Endothelial cell (in vitro differentiated cells): ENCODE results near the gene NT5C1B. TPM values are rescaled to one million over a fixed set of nuclear protein-coding genes. Genes with fewer than 3 reads are reported as not detected.

Experiments
- DNase-seq: peaks from one replicate; pipeline ENCODE4 v3.0.0; 2021; ENCODE audit warnings: low spot score
- H3K27ac Mint-ChIP-seq: one replicate; pipeline ENCODE4 v1.8.0; 2021; ENCODE audit warnings: mixed read lengths, inconsistent platforms; ENCODE audit not compliant: unreplicated experiment
- H3K27me3 Mint-ChIP-seq: one replicate; pipeline ENCODE4 v1.8.0; 2021; ENCODE audit warnings: mild to moderate bottlenecking, moderate library complexity, mixed read lengths, inconsistent platforms; ENCODE audit not compliant: unreplicated experiment
- H3K36me3 Mint-ChIP-seq: one replicate; pipeline ENCODE4 v1.8.0; 2021; ENCODE audit warnings: mild to moderate bottlenecking, low read depth, mixed read lengths, inconsistent platforms; ENCODE audit not compliant: unreplicated experiment
- H3K4me1 Mint-ChIP-seq: one replicate; pipeline ENCODE4 v1.8.0; 2021; ENCODE audit warnings: mild to moderate bottlenecking, mixed read lengths, inconsistent platforms; ENCODE audit not compliant: unreplicated experiment
- H3K4me3 Mint-ChIP-seq: one replicate; pipeline ENCODE4 v1.8.0; 2021; ENCODE audit warnings: mild to moderate bottlenecking, mixed read lengths, inconsistent platforms; ENCODE audit not compliant: unreplicated experiment
- H3K9me3 Mint-ChIP-seq: one replicate; pipeline ENCODE4 v1.8.0; 2021; ENCODE audit warnings: mixed read lengths, inconsistent platforms; ENCODE audit not compliant: unreplicated experiment
- total RNA-seq: library from RNA; stranded (reverse); fragmentation: NEBNext Ultra II Directional; extraction: Animal tissue kit (Norgen Biotek cat#: 25700); gene quantifications from one replicate; pipeline ENCODE4 v1.2.1, GENCODE V29; 2021; ENCODE audit not compliant: unreplicated experiment
- TF ChIP-seq, protein P1 (sequence below): fragments of 200-600 bp; sonication (generic); IDR thresholded peaks from one replicate; pipeline ENCODE4 v1.5.0; 2021; ENCODE audit warnings: antibody characterized with exemption; ENCODE audit not compliant: unreplicated experiment

Gene NT5C1B
- total RNA-seq, 1 donor from 2014 or later, result not detected

DNA sequence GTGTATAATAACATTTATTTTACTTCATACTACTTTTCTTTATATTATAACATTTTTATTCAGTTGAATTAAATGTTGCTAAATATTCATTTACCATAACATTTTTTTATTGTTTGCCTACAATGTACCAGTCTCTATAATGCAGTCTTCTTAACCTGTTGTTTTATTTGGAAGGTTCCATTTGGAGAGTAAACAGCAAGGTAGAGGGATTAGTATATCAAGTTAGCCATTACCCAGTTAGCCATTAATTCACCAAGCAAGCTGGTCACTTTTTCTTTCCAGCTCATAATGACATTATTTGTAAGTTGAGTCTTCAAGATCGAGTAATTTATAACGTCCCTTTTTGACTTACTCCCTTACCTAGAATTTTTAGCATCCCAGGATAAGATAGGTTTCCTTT lies 29.7 kb upstream of the NT5C1B start:
- Mint-ChIP-seq H3K9me3 (no peaks in the 10 kb centered on the region), H3K4me3 (no peak overlapping the region), H3K27me3 (no peaks in the 10 kb centered on the region), H3K27ac (no peak overlapping the region), H3K4me1 (no peaks in the 10 kb centered on the region), H3K36me3 (no peaks in the 10 kb centered on the region)
- TF ChIP-seq, protein P1, sequence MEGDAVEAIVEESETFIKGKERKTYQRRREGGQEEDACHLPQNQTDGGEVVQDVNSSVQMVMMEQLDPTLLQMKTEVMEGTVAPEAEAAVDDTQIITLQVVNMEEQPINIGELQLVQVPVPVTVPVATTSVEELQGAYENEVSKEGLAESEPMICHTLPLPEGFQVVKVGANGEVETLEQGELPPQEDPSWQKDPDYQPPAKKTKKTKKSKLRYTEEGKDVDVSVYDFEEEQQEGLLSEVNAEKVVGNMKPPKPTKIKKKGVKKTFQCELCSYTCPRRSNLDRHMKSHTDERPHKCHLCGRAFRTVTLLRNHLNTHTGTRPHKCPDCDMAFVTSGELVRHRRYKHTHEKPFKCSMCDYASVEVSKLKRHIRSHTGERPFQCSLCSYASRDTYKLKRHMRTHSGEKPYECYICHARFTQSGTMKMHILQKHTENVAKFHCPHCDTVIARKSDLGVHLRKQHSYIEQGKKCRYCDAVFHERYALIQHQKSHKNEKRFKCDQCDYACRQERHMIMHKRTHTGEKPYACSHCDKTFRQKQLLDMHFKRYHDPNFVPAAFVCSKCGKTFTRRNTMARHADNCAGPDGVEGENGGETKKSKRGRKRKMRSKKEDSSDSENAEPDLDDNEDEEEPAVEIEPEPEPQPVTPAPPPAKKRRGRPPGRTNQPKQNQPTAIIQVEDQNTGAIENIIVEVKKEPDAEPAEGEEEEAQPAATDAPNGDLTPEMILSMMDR, result no peak
- DNase-seq, result no peak

DNA sequence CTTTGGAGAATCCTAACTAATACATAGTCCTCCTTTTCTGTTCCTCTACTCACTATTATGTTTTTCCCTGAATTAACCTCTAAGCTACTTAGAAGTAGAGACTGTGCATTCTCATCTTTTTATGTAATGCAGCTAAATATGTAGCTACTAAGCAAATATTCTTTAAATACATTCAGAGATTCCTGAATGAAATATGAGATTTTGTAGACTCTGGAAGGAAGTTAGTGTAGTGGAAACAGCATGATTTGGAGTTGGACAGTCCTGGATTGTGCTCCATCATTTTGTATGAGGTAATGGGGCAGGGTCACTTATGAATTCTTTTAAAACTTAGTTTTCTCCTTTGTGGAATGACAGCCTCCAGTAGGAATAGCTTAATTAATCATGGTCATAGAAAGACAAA lies 24.7 kb upstream of the NT5C1B start:
- Mint-ChIP-seq H3K36me3 (no peaks in the 10 kb centered on the region), H3K4me1 (peaks cover 3% of the 10 kb centered on the region), H3K4me3 (no peak overlapping the region), H3K9me3 (no peaks in the 10 kb centered on the region), H3K27me3 (no peaks in the 10 kb centered on the region), H3K27ac (no peak overlapping the region)
- no peak for DNase-seq
- TF ChIP-seq, protein P1, result no peak

DNA sequence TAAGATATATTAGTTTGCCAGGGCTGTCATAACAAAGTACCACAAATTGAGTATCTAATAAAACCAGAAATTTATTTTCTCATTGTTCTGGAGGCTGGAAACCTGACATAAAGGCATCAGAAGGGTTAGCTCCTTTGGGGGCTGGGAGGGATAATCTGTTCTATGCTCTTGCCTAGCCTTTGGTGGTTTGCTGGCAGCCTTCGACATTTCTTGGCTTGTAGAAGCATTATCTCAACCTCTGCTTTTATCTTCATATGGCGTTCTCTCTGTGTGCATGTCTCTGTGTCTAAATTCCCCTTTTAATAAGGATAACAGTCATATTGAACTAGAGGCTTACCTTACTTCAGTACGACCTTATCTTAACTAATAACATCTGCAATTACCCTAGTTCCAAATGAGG lies 22.8 kb upstream of the NT5C1B start:
- no peak for DNase-seq
- Mint-ChIP-seq H3K4me3 (no peak overlapping the region), H3K27me3 (no peaks in the 10 kb centered on the region), H3K36me3 (no peaks in the 10 kb centered on the region), H3K4me1 (peaks cover 3% of the 10 kb centered on the region), H3K27ac (no peak overlapping the region), H3K9me3 (no peaks in the 10 kb centered on the region)
- TF ChIP-seq, protein P1, result no peak

DNA sequence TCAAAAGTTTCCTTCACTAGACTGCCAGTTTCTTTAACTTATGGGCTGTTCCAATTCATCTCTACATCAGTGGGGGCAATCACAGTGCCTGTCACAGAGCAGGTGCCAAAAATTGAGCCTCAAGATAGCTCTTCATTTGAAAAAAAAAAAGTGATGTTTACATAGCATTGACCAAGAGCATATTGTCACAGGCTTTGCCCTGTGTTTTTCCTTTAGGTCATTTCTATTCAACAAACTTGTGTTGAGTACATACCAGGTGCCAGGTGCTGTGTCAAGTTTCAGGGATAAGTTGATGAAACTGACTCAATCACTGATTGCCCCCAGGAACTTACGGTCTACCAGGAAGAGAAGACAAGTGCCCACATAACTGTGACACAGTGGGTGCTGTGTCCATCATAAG lies 22.2 kb upstream of the NT5C1B start:
- Mint-ChIP-seq H3K36me3 (no peaks in the 10 kb centered on the region), H3K4me1 (peaks cover 3% of the 10 kb centered on the region), H3K27me3 (no peaks in the 10 kb centered on the region), H3K4me3 (no peak overlapping the region), H3K27ac (no peak overlapping the region), H3K9me3 (no peaks in the 10 kb centered on the region)
- TF ChIP-seq, protein P1, result no peak
- DNase-seq, result no peak

DNA sequence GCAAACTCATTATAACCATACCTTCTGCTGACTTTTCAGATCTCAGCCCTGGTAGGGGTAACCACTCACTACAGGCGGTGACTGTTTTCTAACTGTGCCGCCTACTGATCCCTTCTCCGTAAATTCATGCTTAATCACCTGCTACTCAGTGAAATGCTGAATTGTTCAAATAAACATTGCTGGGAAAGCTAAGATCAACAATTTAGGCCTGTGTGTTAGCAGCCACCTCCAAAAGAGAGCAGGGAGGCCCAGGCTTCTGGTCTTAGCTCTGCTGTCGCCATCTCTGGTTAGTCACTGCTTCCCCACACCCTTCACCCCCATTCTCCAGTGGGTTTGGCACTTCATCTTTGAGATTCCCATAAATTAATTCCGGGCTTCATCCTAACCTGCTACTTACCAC lies 21.8 kb upstream of the NT5C1B start:
- Mint-ChIP-seq H3K9me3 (no peaks in the 10 kb centered on the region), H3K27me3 (no peaks in the 10 kb centered on the region), H3K27ac (no peak overlapping the region), H3K4me3 (no peak overlapping the region), H3K4me1 (peaks cover 3% of the 10 kb centered on the region), H3K36me3 (no peaks in the 10 kb centered on the region)
- DNase-seq, result no peak
- TF ChIP-seq, protein P1, result no peak
